CD4-positive, CD25-positive, alpha-beta regulatory T cell (primary cell): Measurements from ENCODE around the gene FAM131B. TPM values are rescaled to one million over a fixed set of nuclear protein-coding genes. Genes with fewer than 3 reads are reported as not detected.

ENCODE experiments used
- ATAC-seq, 2 donors: fragments of 150-1000 bp; cut with Tn5 transposase; one replicate each; pipeline ENCODE4 v1.10.0; 2021; ENCODE audit warnings: low read depth in 2 of 2, moderate number of reproducible peaks in 2 of 2, moderate library complexity in 1 of 2
- DNase-seq, 3 donors: peaks; one replicate each; pipeline versions ENCODE4 v3.0.0 to v3.0.0-alpha.2; 2012 to 2022; ENCODE audit warnings: mixed read lengths in 1 of 3
- H3K27ac ChIP-seq: one replicate; pipeline ENCODE4 v1.7.0; 2013; ENCODE audit warnings: mild to moderate bottlenecking, low read length; ENCODE audit not compliant: insufficient read depth, poor library complexity, severe bottlenecking
- H3K27me3 ChIP-seq: one replicate; pipeline ENCODE4 v1.7.0; 2013; ENCODE audit warnings: low read length; ENCODE audit not compliant: control insufficient read depth, insufficient read depth
- H3K36me3 ChIP-seq: one replicate; pipeline ENCODE4 v1.7.0; 2013; ENCODE audit warnings: mild to moderate bottlenecking, low read length, moderate library complexity; ENCODE audit not compliant: control insufficient read depth, insufficient read depth
- H3K4me1 ChIP-seq: 2 replicates; pipeline ENCODE4 v1.7.0; 2013; ENCODE audit warnings: mild to moderate bottlenecking, low read length; ENCODE audit not compliant: insufficient read depth, control insufficient read depth, poor library complexity, severe bottlenecking
- H3K4me3 ChIP-seq: one replicate; pipeline ENCODE4 v1.7.0; 2013; ENCODE audit warnings: low read depth, mild to moderate bottlenecking, low read length, moderate library complexity
- H3K9me3 ChIP-seq, 2 experiments: 1 replicate in 1 of 2; 2 replicates in 1 of 2; pipeline ENCODE4 v1.7.0; 2013; ENCODE audit warnings: low read length in 2 of 2, mild to moderate bottlenecking in 1 of 2, moderate library complexity in 1 of 2; ENCODE audit not compliant: control insufficient read depth in 2 of 2
- H3K27ac Mint-ChIP-seq, 3 donors: one replicate each; pipeline ENCODE4 v1.8.0; 2020 to 2022; ENCODE audit warnings: mild to moderate bottlenecking in 3 of 3, mixed read lengths in 3 of 3, moderate library complexity in 2 of 3
- H3K27me3 Mint-ChIP-seq: one replicate; pipeline ENCODE4 v1.8.0; 2022; ENCODE audit warnings: mild to moderate bottlenecking, mixed read lengths
- H3K36me3 Mint-ChIP-seq: one replicate; pipeline ENCODE4 v1.8.0; 2020; ENCODE audit warnings: mixed read lengths
- H3K4me1 Mint-ChIP-seq, 4 donors: one replicate each; pipeline ENCODE4 v1.8.0; 2020 to 2022; ENCODE audit warnings: mixed read lengths in 4 of 4, mild to moderate bottlenecking in 1 of 4
- H3K4me3 Mint-ChIP-seq, 4 donors: one replicate each; pipeline ENCODE4 v1.8.0; 2020 to 2022; ENCODE audit warnings: mild to moderate bottlenecking in 4 of 4, mixed read lengths in 4 of 4, moderate library complexity in 3 of 4
- H3K9me3 Mint-ChIP-seq, 7 donors: one replicate each; pipeline ENCODE4 v1.8.0; 2020 to 2022; ENCODE audit warnings: mixed read lengths in 7 of 7, mild to moderate bottlenecking in 3 of 7, moderate library complexity in 2 of 7
- polyA plus RNA-seq, 4 donors: library from polyadenylated mRNA; unstranded; fragments of 300-500 nt; fragmentation: Illumina TruSeq; gene quantifications; one replicate each; pipeline ENCODE4 v1.2.3, GENCODE V29; 2021
- total RNA-seq: library from RNA; stranded (reverse); gene quantifications from one replicate; pipeline ENCODE4 v1.2.3, GENCODE V29; 2022

The FAM131B gene
- total and polyA plus RNA-seq, 5 donors from 2014 or later: 0.14 to 0.36 (median 0.31) TPM; not detected in 1

- peaks cover 3% of the 10 kb centered on the region for H3K4me1 ChIP-seq
- H3K36me3 ChIP-seq: no peaks in the 10 kb centered on the region
- Mint-ChIP-seq H3K4me1 (peaks cover 0 to 4% (median 0%) of the 10 kb centered on the region in 4 donors), H3K27ac (no peak overlapping the region), H3K27me3 (peaks cover 57% of the 10 kb centered on the region), H3K4me3 (no peak overlapping the region), H3K9me3 (no peaks in the 10 kb centered on the region), H3K36me3 (no peaks in the 10 kb centered on the region)
- no peak for ATAC-seq
- H3K27me3 ChIP-seq: peaks cover 16% of the 10 kb centered on the region
- no peaks in the 10 kb centered on the region for H3K9me3 ChIP-seq
- no peak overlapping the region for H3K4me3 ChIP-seq
- DNase-seq: no peak
- no peak overlapping the region for H3K27ac ChIP-seq
These were observed 28.3 kb downstream of the FAM131B start for GRCh38 chr7:143334244-143334643.

GRCh38 chr7:143331179-143331801 lies 31.2 kb downstream of the FAM131B start:
- Mint-ChIP-seq H3K4me3 (no peak overlapping the region), H3K27me3 (peaks cover 41% of the 10 kb centered on the region), H3K27ac (no peak overlapping the region), H3K9me3 (peaks cover 0 to 2% (median 0%) of the 10 kb centered on the region in 7 donors), H3K4me1 (peaks cover 0 to 3% (median 2%) of the 10 kb centered on the region in 4 donors), H3K36me3 (no peaks in the 10 kb centered on the region)
- peaks cover 2% of the 10 kb centered on the region for H3K27me3 ChIP-seq
- H3K36me3 ChIP-seq: no peaks in the 10 kb centered on the region
- H3K27ac ChIP-seq: no peak overlapping the region
- no peak overlapping the region for H3K4me3 ChIP-seq
- H3K9me3 ChIP-seq: no peaks in the 10 kb centered on the region
- H3K4me1 ChIP-seq: no peaks in the 10 kb centered on the region
- no peak for DNase-seq
- ATAC-seq: no peak

- Mint-ChIP-seq H3K9me3 (peaks cover 0 to 2% (median 0%) of the 10 kb centered on the region in 7 donors), H3K4me3 (no peak overlapping the region), H3K36me3 (no peaks in the 10 kb centered on the region)
These were observed 32.9 kb downstream of the FAM131B start for GRCh38 chr7:143329471-143330170.

GRCh38 chr7:143327903-143328302 lies 34.6 kb downstream of the FAM131B start:
- no peak overlapping the region for H3K4me3 Mint-ChIP-seq
- peaks cover 23% of the 10 kb centered on the region for H3K27me3 Mint-ChIP-seq
- Histone ChIP-seq H3K27ac (no peak overlapping the region), H3K36me3 (no peaks in the 10 kb centered on the region), H3K9me3 (no peaks in the 10 kb centered on the region), H3K4me1 (peaks cover 15% of the 10 kb centered on the region), H3K27me3 (no peaks in the 10 kb centered on the region), H3K4me3 (no peak overlapping the region)
- ATAC-seq (no peak), DNase-seq (no peak)
- no peak overlapping the region for H3K27ac Mint-ChIP-seq
- H3K4me1 Mint-ChIP-seq: peaks cover 12 to 31% (median 21%) of the 10 kb centered on the region in 4 donors
- peaks cover 0 to 2% (median 0%) of the 10 kb centered on the region in 7 donors for H3K9me3 Mint-ChIP-seq
- H3K36me3 Mint-ChIP-seq: no peaks in the 10 kb centered on the region

More at GRCh38 chr7:143329471-143330170, 32.9 kb downstream of the FAM131B start:
- Histone ChIP-seq H3K4me1 (peaks cover 11% of the 10 kb centered on the region), H3K27me3 (peaks cover 2% of the 10 kb centered on the region), H3K36me3 (no peaks in the 10 kb centered on the region), H3K4me3 (no peak overlapping the region), H3K9me3 (no peaks in the 10 kb centered on the region), H3K27ac (no peak overlapping the region)
- Mint-ChIP-seq H3K27ac (no peak overlapping the region), H3K4me1 (peaks cover 12 to 19% (median 16%) of the 10 kb centered on the region in 4 donors), H3K27me3 (peaks cover 30% of the 10 kb centered on the region)
- no peak for DNase-seq
- ATAC-seq: no peak

GRCh38 chr7:143325240-143325639 lies 37.3 kb downstream of the FAM131B start:
- no peaks in the 10 kb centered on the region for H3K27me3 ChIP-seq
- H3K27ac Mint-ChIP-seq: peak overlapping the region; percentile 67 to 92 (median 69)
- peaks cover 12 to 31% (median 21%) of the 10 kb centered on the region in 4 donors for H3K4me1 Mint-ChIP-seq
- H3K36me3 Mint-ChIP-seq: no peaks in the 10 kb centered on the region
- H3K27me3 Mint-ChIP-seq: peaks cover 7% of the 10 kb centered on the region
- DNase-seq (peak in 1 of 3 donors; percentile 54), ATAC-seq (peak; percentile 69 to 77)
- H3K4me3 ChIP-seq: peak overlapping the region; percentile 22
- H3K9me3 Mint-ChIP-seq: peaks cover 0 to 2% (median 0%) of the 10 kb centered on the region in 7 donors
- H3K36me3 ChIP-seq: no peaks in the 10 kb centered on the region
- peaks cover 15% of the 10 kb centered on the region for H3K4me1 ChIP-seq
- peak overlapping the region; percentile 34 for H3K27ac ChIP-seq
- H3K9me3 ChIP-seq: no peaks in the 10 kb centered on the region
- peak overlapping the region in 3 of 4 donors; percentile 36 to 49 (median 39) for H3K4me3 Mint-ChIP-seq

- no peak overlapping the region for H3K27ac ChIP-seq
- H3K4me3 Mint-ChIP-seq: no peak overlapping the region
- H3K4me1 Mint-ChIP-seq: peaks cover 12 to 31% (median 24%) of the 10 kb centered on the region in 4 donors
- no peak overlapping the region for H3K4me3 ChIP-seq
- H3K9me3 Mint-ChIP-seq: peaks cover 0 to 2% (median 0%) of the 10 kb centered on the region in 7 donors
- peaks cover 6% of the 10 kb centered on the region for H3K27me3 Mint-ChIP-seq
- H3K36me3 ChIP-seq: no peaks in the 10 kb centered on the region
- no peak for DNase-seq
- no peak for ATAC-seq
- H3K27ac Mint-ChIP-seq: no peak overlapping the region
- H3K9me3 ChIP-seq: no peaks in the 10 kb centered on the region
- H3K27me3 ChIP-seq: no peaks in the 10 kb centered on the region
- H3K4me1 ChIP-seq: peaks cover 15% of the 10 kb centered on the region
- H3K36me3 Mint-ChIP-seq: no peaks in the 10 kb centered on the region
These were observed 38.9 kb downstream of the FAM131B start for GRCh38 chr7:143323653-143324052.

- Histone ChIP-seq H3K4me1 (peaks cover 15% of the 10 kb centered on the region), H3K27me3 (no peaks in the 10 kb centered on the region), H3K9me3 (no peaks in the 10 kb centered on the region), H3K36me3 (no peaks in the 10 kb centered on the region), H3K27ac (no peak overlapping the region), H3K4me3 (no peak overlapping the region)
- peaks cover 6% of the 10 kb centered on the region for H3K27me3 Mint-ChIP-seq
- DNase-seq: no peak
- peaks cover 0 to 2% (median 0%) of the 10 kb centered on the region in 7 donors for H3K9me3 Mint-ChIP-seq
- peaks cover 12 to 31% (median 23%) of the 10 kb centered on the region in 4 donors for H3K4me1 Mint-ChIP-seq
- H3K4me3 Mint-ChIP-seq: no peak overlapping the region
- ATAC-seq: no peak
- no peaks in the 10 kb centered on the region for H3K36me3 Mint-ChIP-seq
- no peak overlapping the region for H3K27ac Mint-ChIP-seq
These were observed 39.5 kb downstream of the FAM131B start for GRCh38 chr7:143322760-143323633.
